ENCODE measurements around the gene FAM184B. TPM values are rescaled to one million over a fixed set of nuclear protein-coding genes. Genes with fewer than 3 reads are reported as not detected.

FAM184B gene
- polyA plus RNA-seq, 2 of the 4 experiments (the other 2 are of a cell fraction): not detected

DNA sequence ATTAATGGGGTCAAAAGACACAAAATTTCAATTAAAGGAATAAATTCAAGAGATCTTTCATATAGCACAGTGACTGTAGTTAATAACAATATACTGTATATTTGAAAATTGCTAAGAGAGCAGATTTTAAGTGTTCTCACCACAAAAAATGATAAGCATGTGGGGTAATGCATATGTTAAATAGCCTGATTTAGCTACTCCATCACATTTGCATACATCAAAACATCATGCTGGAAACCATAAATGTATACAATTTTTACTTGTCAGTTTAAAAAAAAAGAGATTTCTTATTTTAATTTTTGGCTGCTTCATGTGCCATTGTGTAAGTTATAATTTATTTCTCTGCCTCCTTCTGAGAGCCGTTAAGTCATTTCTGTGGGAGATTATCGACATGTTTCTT, 65.9 kb downstream of the FAM184B start:
- H3K9me3 ChIP-seq: no peaks in the 10 kb centered on the region
- DNase-seq (ENCODE audit: low read depth in 1 of 2, low spot score in 1 of 2) (no peak), ATAC-seq (no peak), FAIRE-seq (no peak)
- POLR2A ChIA-PET: no interaction called here
- H3K4me1 ChIP-seq: no peaks in the 10 kb centered on the region
- CTCF ChIA-PET: interaction anchor here (0.6 kb wide), 1 partner anchor 22 kb away, joined by 3 read pairs; no protein-coding TSS in a partner anchor
- TF ChIP-seq JUNB (IDR thresholded peaks at IDR 0.05) (no peak), ZSCAN20 (CRISPR knock-in tag; IDR thresholded peaks at IDR 0.05) (no peak), FOSB (CRISPR knock-in tag; IDR thresholded peaks at IDR 0.05) (no peak), FOSL2 (IDR thresholded peaks at IDR 0.05) (no peak), FOSL2 (CRISPR knock-in tag; IDR thresholded peaks at IDR 0.05) (no peak), POLR2AphosphoS2 (conservative IDR thresholded peaks at IDR 0.05; ENCODE audit: low read length) (no peak), CBX8 (IDR thresholded peaks at IDR 0.05) (no peak), RCOR1 (IDR thresholded peaks at IDR 0.05; ENCODE audit: low read depth, low read length) (no peak), MYC (IDR thresholded peaks at IDR 0.05; ENCODE audit: borderline replicate concordance, low read length) (no peak), ZNF302 (CRISPR knock-in tag; IDR thresholded peaks at IDR 0.05) (no peak), RFX5 (IDR thresholded peaks at IDR 0.05) (no peak), MAZ (IDR thresholded peaks at IDR 0.05; ENCODE audit: borderline replicate concordance, low read depth, low read length) (no peak), CBX2 (IDR thresholded peaks at IDR 0.05; ENCODE audit: borderline replicate concordance, low read depth) (no peak), POLR2A (IDR thresholded peaks at IDR 0.05; ENCODE audit: low read length) (no peak)
- TF ChIP-seq, protein P1, sequence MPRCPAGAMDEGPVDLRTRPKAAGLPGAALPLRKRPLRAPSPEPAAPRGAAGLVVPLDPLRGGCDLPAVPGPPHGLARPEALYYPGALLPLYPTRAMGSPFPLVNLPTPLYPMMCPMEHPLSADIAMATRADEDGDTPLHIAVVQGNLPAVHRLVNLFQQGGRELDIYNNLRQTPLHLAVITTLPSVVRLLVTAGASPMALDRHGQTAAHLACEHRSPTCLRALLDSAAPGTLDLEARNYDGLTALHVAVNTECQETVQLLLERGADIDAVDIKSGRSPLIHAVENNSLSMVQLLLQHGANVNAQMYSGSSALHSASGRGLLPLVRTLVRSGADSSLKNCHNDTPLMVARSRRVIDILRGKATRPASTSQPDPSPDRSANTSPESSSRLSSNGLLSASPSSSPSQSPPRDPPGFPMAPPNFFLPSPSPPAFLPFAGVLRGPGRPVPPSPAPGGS (IDR thresholded peaks at IDR 0.05): no peak
- H3K4me2 ChIP-seq: no peak overlapping the region
- no peak overlapping the region for H3K4me3 ChIP-seq
- H3K27ac ChIP-seq: no peak overlapping the region
- 12% methylated on average over 2 of the region's 2 CpGs for whole genome bisulfite sequencing (ENCODE audit: missing lambda C conversion rate)

DNA sequence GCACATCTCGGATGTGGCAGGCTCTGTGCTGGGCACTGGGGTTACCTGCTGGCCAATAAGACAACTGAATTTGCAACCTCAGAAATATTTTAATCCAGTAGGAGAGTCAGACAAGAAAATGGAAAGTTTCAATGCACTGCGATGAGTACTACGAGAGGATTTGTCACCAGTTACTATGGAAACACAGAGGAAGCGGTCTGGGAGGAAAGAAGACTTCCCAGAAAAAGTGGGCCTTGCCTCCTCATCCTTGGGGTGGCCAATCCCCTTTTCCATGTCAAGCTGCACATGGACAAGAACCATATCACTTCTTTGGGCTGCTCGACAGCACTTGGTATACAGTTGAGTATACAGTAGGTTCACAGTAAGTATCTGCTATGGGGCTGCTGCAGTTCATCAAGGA, 67.6 kb downstream of the FAM184B start:
- FAIRE-seq (no peak), DNase-seq (ENCODE audit: low read depth in 1 of 2, low spot score in 1 of 2) (no peak), ATAC-seq (no peak)
- WGBS (ENCODE audit: missing lambda C conversion rate): 65% methylated on average over 5 of the region's 5 CpGs
- CTCF ChIA-PET: no interaction called here
- H3K27ac ChIP-seq: no peak overlapping the region
- no peak overlapping the region for H3K4me2 ChIP-seq
- POLR2A ChIA-PET: no interaction called here
- no peaks in the 10 kb centered on the region for H3K9me3 ChIP-seq
- H3K4me1 ChIP-seq: no peaks in the 10 kb centered on the region
- TF ChIP-seq EHMT2 (IDR thresholded peaks at IDR 0.05; ENCODE audit: low read depth) (no peak), RNF2 (IDR thresholded peaks at IDR 0.05; ENCODE audit: borderline replicate concordance, low read depth) (no peak), POLR2A (IDR thresholded peaks at IDR 0.05; ENCODE audit: low read length) (no peak), RAD21 (conservative IDR thresholded peaks at IDR 0.05 in 1 of 2, IDR thresholded peaks at IDR 0.05 in 1 of 2) (no peak), TFCP2L1 (CRISPR knock-in tag; IDR thresholded peaks at IDR 0.05) (no peak), ZSCAN20 (CRISPR knock-in tag; IDR thresholded peaks at IDR 0.05) (no peak), BHLHE40 (IDR thresholded peaks at IDR 0.05; ENCODE audit: low read depth, low read length) (no peak), SMC3 (IDR thresholded peaks at IDR 0.05) (no peak), ZFP36 (IDR thresholded peaks at IDR 0.05; ENCODE audit: borderline replicate concordance, partially characterized antibody) (no peak), RFX5 (IDR thresholded peaks at IDR 0.05) (no peak), HOXA7 (CRISPR knock-in tag; IDR thresholded peaks at IDR 0.05) (no peak), JUNB (IDR thresholded peaks at IDR 0.05) (no peak), CEBPB (IDR thresholded peaks at IDR 0.05) (no peak), CHD4 (IDR thresholded peaks at IDR 0.05; ENCODE audit: borderline replicate concordance) (no peak)
- TF ChIP-seq, protein P2, sequence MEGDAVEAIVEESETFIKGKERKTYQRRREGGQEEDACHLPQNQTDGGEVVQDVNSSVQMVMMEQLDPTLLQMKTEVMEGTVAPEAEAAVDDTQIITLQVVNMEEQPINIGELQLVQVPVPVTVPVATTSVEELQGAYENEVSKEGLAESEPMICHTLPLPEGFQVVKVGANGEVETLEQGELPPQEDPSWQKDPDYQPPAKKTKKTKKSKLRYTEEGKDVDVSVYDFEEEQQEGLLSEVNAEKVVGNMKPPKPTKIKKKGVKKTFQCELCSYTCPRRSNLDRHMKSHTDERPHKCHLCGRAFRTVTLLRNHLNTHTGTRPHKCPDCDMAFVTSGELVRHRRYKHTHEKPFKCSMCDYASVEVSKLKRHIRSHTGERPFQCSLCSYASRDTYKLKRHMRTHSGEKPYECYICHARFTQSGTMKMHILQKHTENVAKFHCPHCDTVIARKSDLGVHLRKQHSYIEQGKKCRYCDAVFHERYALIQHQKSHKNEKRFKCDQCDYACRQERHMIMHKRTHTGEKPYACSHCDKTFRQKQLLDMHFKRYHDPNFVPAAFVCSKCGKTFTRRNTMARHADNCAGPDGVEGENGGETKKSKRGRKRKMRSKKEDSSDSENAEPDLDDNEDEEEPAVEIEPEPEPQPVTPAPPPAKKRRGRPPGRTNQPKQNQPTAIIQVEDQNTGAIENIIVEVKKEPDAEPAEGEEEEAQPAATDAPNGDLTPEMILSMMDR (IDR thresholded peaks at IDR 0.05): no peak
- TF ChIP-seq, protein P3, sequence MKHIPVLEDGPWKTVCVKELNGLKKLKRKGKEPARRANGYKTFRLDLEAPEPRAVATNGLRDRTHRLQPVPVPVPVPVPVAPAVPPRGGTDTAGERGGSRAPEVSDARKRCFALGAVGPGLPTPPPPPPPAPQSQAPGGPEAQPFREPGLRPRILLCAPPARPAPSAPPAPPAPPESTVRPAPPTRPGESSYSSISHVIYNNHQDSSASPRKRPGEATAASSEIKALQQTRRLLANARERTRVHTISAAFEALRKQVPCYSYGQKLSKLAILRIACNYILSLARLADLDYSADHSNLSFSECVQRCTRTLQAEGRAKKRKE (CRISPR knock-in tag; IDR thresholded peaks at IDR 0.05; ENCODE audit: low read depth): no peak
- TF ChIP-seq, protein P4, sequence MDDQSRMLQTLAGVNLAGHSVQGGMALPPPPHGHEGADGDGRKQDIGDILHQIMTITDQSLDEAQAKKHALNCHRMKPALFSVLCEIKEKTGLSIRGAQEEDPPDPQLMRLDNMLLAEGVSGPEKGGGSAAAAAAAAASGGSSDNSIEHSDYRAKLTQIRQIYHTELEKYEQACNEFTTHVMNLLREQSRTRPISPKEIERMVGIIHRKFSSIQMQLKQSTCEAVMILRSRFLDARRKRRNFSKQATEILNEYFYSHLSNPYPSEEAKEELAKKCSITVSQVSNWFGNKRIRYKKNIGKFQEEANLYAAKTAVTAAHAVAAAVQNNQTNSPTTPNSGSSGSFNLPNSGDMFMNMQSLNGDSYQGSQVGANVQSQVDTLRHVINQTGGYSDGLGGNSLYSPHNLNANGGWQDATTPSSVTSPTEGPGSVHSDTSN (IDR thresholded peaks at IDR 0.05): no peak
- TF ChIP-seq, protein P5, sequence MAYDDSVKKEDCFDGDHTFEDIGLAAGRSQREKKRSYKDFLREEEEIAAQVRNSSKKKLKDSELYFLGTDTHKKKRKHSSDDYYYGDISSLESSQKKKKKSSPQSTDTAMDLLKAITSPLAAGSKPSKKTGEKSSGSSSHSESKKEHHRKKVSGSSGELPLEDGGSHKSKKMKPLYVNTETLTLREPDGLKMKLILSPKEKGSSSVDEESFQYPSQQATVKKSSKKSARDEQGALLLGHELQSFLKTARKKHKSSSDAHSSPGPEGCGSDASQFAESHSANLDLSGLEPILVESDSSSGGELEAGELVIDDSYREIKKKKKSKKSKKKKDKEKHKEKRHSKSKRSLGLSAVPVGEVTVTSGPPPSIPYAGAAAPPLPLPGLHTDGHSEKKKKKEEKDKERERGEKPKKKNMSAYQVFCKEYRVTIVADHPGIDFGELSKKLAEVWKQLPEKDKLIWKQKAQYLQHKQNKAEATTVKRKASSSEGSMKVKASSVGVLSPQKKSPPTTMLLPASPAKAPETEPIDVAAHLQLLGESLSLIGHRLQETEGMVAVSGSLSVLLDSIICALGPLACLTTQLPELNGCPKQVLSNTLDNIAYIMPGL (CRISPR knock-in tag; IDR thresholded peaks at IDR 0.05; ENCODE audit: borderline replicate concordance): no peak
- TF ChIP-seq, protein P1 (IDR thresholded peaks at IDR 0.05): no peak
- TF ChIP-seq, protein P6, sequence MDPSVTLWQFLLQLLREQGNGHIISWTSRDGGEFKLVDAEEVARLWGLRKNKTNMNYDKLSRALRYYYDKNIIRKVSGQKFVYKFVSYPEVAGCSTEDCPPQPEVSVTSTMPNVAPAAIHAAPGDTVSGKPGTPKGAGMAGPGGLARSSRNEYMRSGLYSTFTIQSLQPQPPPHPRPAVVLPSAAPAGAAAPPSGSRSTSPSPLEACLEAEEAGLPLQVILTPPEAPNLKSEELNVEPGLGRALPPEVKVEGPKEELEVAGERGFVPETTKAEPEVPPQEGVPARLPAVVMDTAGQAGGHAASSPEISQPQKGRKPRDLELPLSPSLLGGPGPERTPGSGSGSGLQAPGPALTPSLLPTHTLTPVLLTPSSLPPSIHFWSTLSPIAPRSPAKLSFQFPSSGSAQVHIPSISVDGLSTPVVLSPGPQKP (IDR thresholded peaks at IDR 0.05; ENCODE audit: low read depth, low read length): no peak
- H3K4me3 ChIP-seq: no peak overlapping the region
